H1 (cell line): ENCODE measurements around the gene HLTF. TPM values are rescaled to one million over a fixed set of nuclear protein-coding genes. Genes with fewer than 3 reads are reported as not detected.
A peak's percentile ranks its signal among the peaks of the same experiment; 100 is the strongest.

Experiments
- CTCF ChIA-PET: fragments of 300-600 bp; sonication (Branson Sonifier 250); formaldehyde crosslinking; loops from one replicate; lab custom pipeline; 2021; ENCODE audit not compliant: partially characterized antibody; lab: Charles Lee
- POLR2A ChIA-PET: fragments of 300-600 bp; sonication (Branson Sonifier 250); formaldehyde crosslinking; loops from one replicate; lab custom pipeline; 2021; ENCODE audit warnings: inconsistent platforms; ENCODE audit not compliant: partially characterized antibody; lab: Charles Lee
- DNase-seq, 2 experiments: peaks; one replicate each; pipeline versions ENCODE4 v3.0.0 to v3.0.0-alpha.2; 2010 to 2022; ENCODE audit warnings: low spot score in 2 of 2, low read depth in 1 of 2, mixed read lengths in 1 of 2
- FAIRE-seq: peaks from 2 replicates; lab custom pipeline; 2011; peaks lifted over from hg19 to GRCh38; lab: Jason Lieb, UNC
- H2AFZ ChIP-seq: 2 replicates; pipeline ENCODE4 v1.8.1; 2012; ENCODE audit warnings: low read length, inconsistent platforms
- H2AK5ac ChIP-seq: 2 replicates; pipeline ENCODE4 v1.6.1; 2013; ENCODE audit warnings: low read depth, low read length
- H2BK120ac ChIP-seq: replicated peaks from 2 replicates; pipeline ENCODE3; 2013; ENCODE audit warnings: low read depth, low read length, inconsistent platforms
- H2BK12ac ChIP-seq: 2 replicates; pipeline ENCODE4 v1.6.1; 2013; ENCODE audit warnings: low read depth, low read length
- H2BK15ac ChIP-seq: 2 replicates; pipeline ENCODE4 v1.6.1; 2013; ENCODE audit warnings: low read length
- H2BK20ac ChIP-seq: 2 replicates; pipeline ENCODE4 v1.6.1; 2013; ENCODE audit warnings: low read length
- H2BK5ac ChIP-seq: 2 replicates; pipeline ENCODE4 v1.6.1; 2013; ENCODE audit warnings: low read depth, low read length
- H3K14ac ChIP-seq: 2 replicates; pipeline ENCODE4 v1.6.1; 2013; ENCODE audit warnings: inconsistent platforms; ENCODE audit not compliant: insufficient read length
- H3K18ac ChIP-seq: 2 replicates; pipeline ENCODE4 v1.6.1; 2013; ENCODE audit warnings: low read length; ENCODE audit errors: extremely low read depth
- H3K23ac ChIP-seq: 2 replicates; pipeline ENCODE4 v1.6.1; 2013; ENCODE audit warnings: inconsistent platforms; ENCODE audit not compliant: insufficient read length
- H3K23me2 ChIP-seq: 2 replicates; pipeline ENCODE4 v1.6.1; 2013; ENCODE audit warnings: low read depth, low read length
- H3K27ac ChIP-seq: 2 replicates; pipeline ENCODE4 v1.6.1; 2011; ENCODE audit warnings: low read depth, low read length, inconsistent platforms
- H3K27me3 ChIP-seq, 4 experiments: replicated peaks in 1 of 4; 1 replicate in 1 of 4; 2 replicates in 3 of 4; pipeline versions ENCODE4 v1.6.1 to v1.8.1; 2011 to 2013; ENCODE audit warnings: low read length in 3 of 4, mild to moderate bottlenecking in 3 of 4, inconsistent platforms in 2 of 4, mixed read lengths in 2 of 4, moderate library complexity in 1 of 4; ENCODE audit not compliant: control insufficient read depth in 3 of 4, insufficient read depth in 3 of 4; ENCODE audit errors: extremely low read depth in 1 of 4
- H3K36me3 ChIP-seq, 4 experiments: 2 replicates each; pipeline versions ENCODE4 v1.6.1 to v1.8.1; 2011 to 2013; ENCODE audit warnings: mild to moderate bottlenecking in 4 of 4, low read length in 3 of 4, moderate library complexity in 2 of 4, control low read depth in 1 of 4, inconsistent platforms in 1 of 4; ENCODE audit not compliant: insufficient read depth in 4 of 4, control insufficient read depth in 2 of 4
- H3K4ac ChIP-seq: replicated peaks from 2 replicates; pipeline ENCODE3; 2013; ENCODE audit warnings: low read length, low read depth, mixed read lengths, inconsistent platforms; ENCODE audit not compliant: insufficient read length
- H3K4me1 ChIP-seq, 4 experiments: replicated peaks in 1 of 4; 1 replicate in 1 of 4; 2 replicates in 3 of 4; pipeline versions ENCODE4 v1.6.1 to v1.8.1; 2011 to 2013; ENCODE audit warnings: low read length in 3 of 4, inconsistent platforms in 2 of 4, mixed read lengths in 1 of 4; ENCODE audit not compliant: insufficient read depth in 4 of 4, control insufficient read depth in 3 of 4
- H3K4me2 ChIP-seq, 2 experiments: 2 replicates each; pipeline versions ENCODE4 v1.6.1 to v1.8.1; 2011 to 2013; ENCODE audit warnings: low read depth in 2 of 2, low read length in 2 of 2, control low read depth in 1 of 2, inconsistent platforms in 1 of 2, mild to moderate bottlenecking in 1 of 2; ENCODE audit not compliant: insufficient read depth in 1 of 2
- H3K4me3 ChIP-seq, 4 experiments: fragments of 200-600, 300-600 bp in 1 of 4; sonication (generic), shearing (Covaris generic), sonication (Bioruptor Twin) in 1 of 4; 2 replicates each; pipeline versions ENCODE4 v1.5.1 to v1.8.1; 2011 to 2016; ENCODE audit warnings: low read length in 4 of 4, low read depth in 3 of 4, control low read depth in 2 of 4, inconsistent platforms in 2 of 4, mild to moderate bottlenecking in 2 of 4, mixed read lengths in 1 of 4, moderate library complexity in 1 of 4; ENCODE audit not compliant: insufficient read depth in 2 of 4; ENCODE audit errors: extremely low read depth in 1 of 4
- H3K56ac ChIP-seq: replicated peaks from 2 replicates; pipeline ENCODE3; 2013; ENCODE audit warnings: low read depth, mild to moderate bottlenecking, mixed read lengths, low read length, inconsistent platforms; ENCODE audit not compliant: insufficient read length
- H3K79me1 ChIP-seq: 2 replicates; pipeline ENCODE4 v1.6.1; 2013; ENCODE audit warnings: low read depth, low read length, control low read depth
- H3K79me2 ChIP-seq, 2 experiments: 2 replicates each; pipeline versions ENCODE4 v1.6.1 to v1.8.1; 2012 to 2013; ENCODE audit warnings: low read length in 2 of 2, mild to moderate bottlenecking in 2 of 2, inconsistent platforms in 1 of 2; ENCODE audit not compliant: insufficient read depth in 2 of 2, control insufficient read depth in 1 of 2
- H3K9ac ChIP-seq, 4 experiments: replicated peaks in 1 of 4; 1 replicate in 1 of 4; 2 replicates in 3 of 4; pipeline versions ENCODE4 v1.6.1 to v1.8.1; 2011 to 2013; ENCODE audit warnings: low read depth in 3 of 4, low read length in 3 of 4, control low read depth in 2 of 4, mild to moderate bottlenecking in 2 of 4, moderate library complexity in 2 of 4, inconsistent platforms in 1 of 4; ENCODE audit errors: extremely low read depth in 1 of 4
- H3K9me3 ChIP-seq, 2 experiments: 2 replicates each; pipeline versions ENCODE4 v1.6.1 to v1.8.1; 2012 to 2013; ENCODE audit warnings: mild to moderate bottlenecking in 2 of 2, moderate library complexity in 2 of 2, control low read depth in 1 of 2, inconsistent platforms in 1 of 2, low read depth in 1 of 2, low read length in 1 of 2, mixed read lengths in 1 of 2; ENCODE audit not compliant: insufficient read depth in 2 of 2
- H4K20me1 ChIP-seq, 2 experiments: replicated peaks in 1 of 2; 2 replicates each; pipeline versions ENCODE3 to v1.8.1; 2011 to 2013; ENCODE audit warnings: inconsistent platforms in 2 of 2, low read length in 2 of 2, mild to moderate bottlenecking in 1 of 2; ENCODE audit not compliant: insufficient read depth in 2 of 2, control insufficient read depth in 1 of 2
- H4K5ac ChIP-seq: 2 replicates; pipeline ENCODE4 v1.6.1; 2013; ENCODE audit warnings: low read length, low read depth, mixed read lengths, inconsistent platforms; ENCODE audit not compliant: insufficient read length
- H4K8ac ChIP-seq: 2 replicates; pipeline ENCODE4 v1.8.0; 2013; ENCODE audit warnings: mild to moderate bottlenecking, moderate library complexity, low read length, inconsistent platforms; ENCODE audit not compliant: insufficient read depth; ENCODE audit errors: extremely low read depth
- H4K91ac ChIP-seq: replicated peaks from 2 replicates; pipeline ENCODE3; 2013; ENCODE audit warnings: low read length, mixed read lengths, inconsistent platforms; ENCODE audit not compliant: insufficient read length
- CBX5 ChIP-seq: fragments of 300-800, 300-1000 bp; sonication (generic); IDR thresholded peaks from 2 replicates; pipeline ENCODE4 v1.7.1; 2016; ENCODE audit warnings: antibody characterized with exemption, low read length, low read depth
- CEBPB ChIP-seq: IDR thresholded peaks from 2 replicates; pipeline ENCODE4 v1.6.1; 2012; ENCODE audit warnings: low read depth, low read length
- RFX5 ChIP-seq: IDR thresholded peaks from 2 replicates; pipeline ENCODE4 v1.6.1; 2011; ENCODE audit warnings: low read depth, low read length, improper control_type of control experiment, borderline replicate concordance
- TAF7 ChIP-seq: optimal IDR thresholded peaks from 2 replicates; pipeline ENCODE3; 2011; ENCODE audit warnings: low read depth, mild to moderate bottlenecking, inconsistent platforms, low read length, moderate library complexity, borderline replicate concordance
- WGBS, 2 experiments: shearing (Covaris generic) in 1 of 2; methylation state at CpG; one replicate each; pipeline versions ENCODE4 v1.1.6 to v1.1.7; 2013 to 2015; ENCODE audit warnings: low lambda C conversion rate in 2 of 2, mixed read lengths in 2 of 2, inconsistent platforms in 1 of 2, low coverage in 1 of 2, missing lambda C conversion rate in 1 of 2; ENCODE audit not compliant: insufficient replicate concordance in 2 of 2, insufficient coverage in 1 of 2, insufficient read length in 1 of 2; ENCODE audit errors: extremely low coverage in 1 of 2, missing lambda C conversion rate in 1 of 2; 5-methylcytosine and 5-hydroxymethylcytosine counted together
- polyA plus RNA-seq, 7 experiments: library from polyadenylated mRNA; depleted of rRNA in 3 of 7; stranded (reverse) in 5 of 7; unstranded in 2 of 7; fragments of >200 nt in 5 of 7; fragments of 200-250 nt in 2 of 7; gene quantifications; 1 replicate in 5 of 7; 2 replicates in 1 of 7; 4 replicates in 1 of 7; pipeline versions ENCODE4 v1.2.1 to v1.2.3, GENCODE V29; 2011 to 2013; ENCODE audit warnings: missing spikeins in 2 of 7, mixed read lengths in 2 of 7
- total RNA-seq: library from RNA; stranded (reverse); fragmentation: NEBNext Ultra II Directional; extraction: Animal tissue kit (Norgen Biotek cat#: 25700); gene quantifications from 2 replicates; pipeline ENCODE4 v1.2.1, GENCODE V29; 2021

Gene HLTF
- total and polyA plus RNA-seq, 2 of the 8 experiments (the other 6 are each of a cell fraction or from before 2014, with no cell fraction given), result 18.1 to 60.3 TPM

DNA sequence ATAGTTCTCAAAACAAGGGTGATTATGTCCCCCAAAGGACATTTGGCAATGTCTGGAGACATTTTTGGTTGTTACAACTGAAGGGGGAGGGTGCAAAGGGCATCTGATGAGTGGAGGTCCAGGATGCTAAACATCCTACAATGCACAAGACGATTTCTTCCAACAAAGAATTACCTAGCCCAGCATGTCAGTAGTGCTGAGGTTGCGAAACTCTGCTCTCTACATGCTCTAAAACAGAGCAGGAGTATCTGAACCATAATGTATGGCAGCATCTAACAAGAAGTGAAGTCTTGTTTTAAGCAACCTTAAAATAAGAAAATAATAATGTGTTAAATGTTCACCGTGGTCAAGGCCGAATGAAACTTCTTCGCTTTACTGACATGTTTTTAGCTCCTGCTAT is 88.0 kb downstream of the HLTF start:
- H3K4me3 ChIP-seq, result no peak overlapping the region
- peaks cover 0 to 8% (median 3%) of the 10 kb centered on the region in 4 experiments; a peak in 3 of 8 replicates for H3K36me3 ChIP-seq
- TF ChIP-seq CBX5 (no peak), RFX5 (no peak), CEBPB (peak; percentile 78; the same call in 1 of the 2 replicates), TAF7 (no peak)
- H4K5ac ChIP-seq, result no peak overlapping the region
- H3K9ac ChIP-seq, result no peak overlapping the region
- no peaks in the 10 kb centered on the region for H3K23me2 ChIP-seq
- H2BK15ac ChIP-seq, result no peak overlapping the region
- no peak overlapping the region for H3K23ac ChIP-seq
- H3K4ac ChIP-seq, result no peak overlapping the region
- peaks cover 0 to 5% (median 1%) of the 10 kb centered on the region in 4 experiments; a peak in 1 of 7 replicates for H3K4me1 ChIP-seq
- no peak overlapping the region for H2AFZ ChIP-seq
- DNase-seq (no peak), FAIRE-seq (no peak)
- no peak overlapping the region for H2BK20ac ChIP-seq
- no peak overlapping the region for H3K4me2 ChIP-seq
- no peak overlapping the region for H2AK5ac ChIP-seq
- H3K9me3 ChIP-seq, result no peaks in the 10 kb centered on the region
- H4K8ac ChIP-seq, result no peak overlapping the region
- POLR2A ChIA-PET, result interaction anchor here (1.1 to 1.2 kb wide), 2 partner anchors 12 to 45 kb away, joined by 3 to 4 read pairs; no protein-coding TSS in a partner anchor
- no peaks in the 10 kb centered on the region for H3K79me2 ChIP-seq
- WGBS, 2 experiments, result 92% methylated on average over 5 of the region's 5 CpGs; no CpG with 5 or more reads in 1 of the 2 experiments
- H3K79me1 ChIP-seq, result no peaks in the 10 kb centered on the region; the same call in 1 of the 2 replicates
- no peak overlapping the region for H3K18ac ChIP-seq
- peak overlapping the region; percentile 61 for H2BK120ac ChIP-seq
- H4K20me1 ChIP-seq, result no peaks in the 10 kb centered on the region
- no peak overlapping the region for H3K56ac ChIP-seq
- H4K91ac ChIP-seq, result no peak overlapping the region
- no peak overlapping the region for H3K14ac ChIP-seq
- no peak overlapping the region for H3K27ac ChIP-seq
- H2BK5ac ChIP-seq, result no peak overlapping the region
- H3K27me3 ChIP-seq, result no peaks in the 10 kb centered on the region
- CTCF ChIA-PET, result interaction anchor here (0.7 to 1.2 kb wide), 5 partner anchors 11 to 277 kb away, joined by 3 to 5 read pairs (median 4); no protein-coding TSS in a partner anchor
- no peak overlapping the region for H2BK12ac ChIP-seq
